IPS-NIHi7 (cell line): ENCODE measurements around the gene IFI27L1.
A peak's percentile ranks its signal among the peaks of the same experiment; 100 is the strongest.
"Not testable (repeated sequence)": the region's sequence is repeated elsewhere in the genome, so short reads cannot be mapped to it uniquely, and the experiment has no call there.

Experiments used
- DNase-seq: peaks from one replicate; pipeline ENCODE4 v3.0.0; 2012; ENCODE audit warnings: mixed read lengths; ENCODE audit errors: extremely low spot score

Gene IFI27L1

GRCh38 chr14:94048691-94049624, 32.2 kb upstream of the IFI27L1 start:
- DNase-seq = no peak

- DNase-seq = no peak
Observed at GRCh38 chr14:94049625-94050023, 31.5 kb upstream of the IFI27L1 start.

- no peak for DNase-seq
Observed at GRCh38 chr14:94050231-94050880, 30.8 kb upstream of the IFI27L1 start.

- DNase-seq = peak; percentile 52
Observed at GRCh38 chr14:94051115-94051514, 30.0 kb upstream of the IFI27L1 start.

- no peak for DNase-seq
Observed at GRCh38 chr14:94051779-94052178, 29.3 kb upstream of the IFI27L1 start.

GRCh38 chr14:94052199-94052598, 28.9 kb upstream of the IFI27L1 start:
- DNase-seq = no peak

GRCh38 chr14:94052662-94053061, 28.4 kb upstream of the IFI27L1 start:
- DNase-seq = no peak

- DNase-seq = no peak
Observed at GRCh38 chr14:94054401-94054800, 26.7 kb upstream of the IFI27L1 start.

- no peak for DNase-seq
Observed at GRCh38 chr14:94054936-94055335, 26.2 kb upstream of the IFI27L1 start.

GRCh38 chr14:94056579-94057308, 24.4 kb upstream of the IFI27L1 start:
- DNase-seq = no peak

- DNase-seq = no peak
Observed at GRCh38 chr14:94058128-94058673, 22.9 kb upstream of the IFI27L1 start.

GRCh38 chr14:94058674-94059138, 22.4 kb upstream of the IFI27L1 start:
- no peak for DNase-seq

- no peak for DNase-seq
Observed at GRCh38 chr14:94059998-94060397, 21.1 kb upstream of the IFI27L1 start.

GRCh38 chr14:94062344-94062940, 18.7 kb upstream of the IFI27L1 start:
- DNase-seq = peak; percentile 53

GRCh38 chr14:94066089-94066676, 14.9 kb upstream of the IFI27L1 start:
- no peak for DNase-seq

GRCh38 chr14:94072076-94072475, 9.0 kb upstream of the IFI27L1 start:
- not testable (repeated sequence) for DNase-seq

GRCh38 chr14:94074534-94074933, 6.6 kb upstream of the IFI27L1 start:
- no peak for DNase-seq

- no peak for DNase-seq
Observed at GRCh38 chr14:94075008-94075407, 6.1 kb upstream of the IFI27L1 start.

- no peak for DNase-seq
Observed at GRCh38 chr14:94077111-94077821, 3.8 kb upstream of the IFI27L1 start.

GRCh38 chr14:94077823-94078222, 3.3 kb upstream of the IFI27L1 start:
- no peak for DNase-seq
